Muscle layer of colon (tissue), 2 donors: ENCODE results near the gene ARMC8.
"Not testable (repeated sequence)": the region's sequence is repeated elsewhere in the genome, so short reads cannot be mapped to it uniquely, and the experiment has no call there.

Experiments
- H3K27ac ChIP-seq: one replicate; pipeline ENCODE4 v1.7.0; 2013; ENCODE audit warnings: low read depth, mild to moderate bottlenecking, low read length, moderate library complexity
- H3K27me3 ChIP-seq, 2 donors: one replicate each; pipeline ENCODE4 v1.7.0; 2013; ENCODE audit warnings: low read length in 2 of 2, mild to moderate bottlenecking in 2 of 2; ENCODE audit not compliant: insufficient read depth in 2 of 2, control insufficient read depth in 1 of 2
- H3K36me3 ChIP-seq: one replicate; pipeline ENCODE4 v1.7.0; 2013; ENCODE audit warnings: mild to moderate bottlenecking, low read length; ENCODE audit not compliant: insufficient read depth
- H3K4me1 ChIP-seq: one replicate; pipeline ENCODE4 v1.7.0; 2013; ENCODE audit warnings: mild to moderate bottlenecking, low read length; ENCODE audit not compliant: insufficient read depth
- H3K4me3 ChIP-seq, 2 donors: one replicate each; pipeline ENCODE4 v1.7.0; 2013; ENCODE audit warnings: low read length in 2 of 2, low read depth in 1 of 2, mild to moderate bottlenecking in 1 of 2, moderate library complexity in 1 of 2
- H3K9ac ChIP-seq: one replicate; pipeline ENCODE4 v1.7.0; 2013; ENCODE audit warnings: low read length
- H3K9me3 ChIP-seq: one replicate; pipeline ENCODE4 v1.7.0; 2013; ENCODE audit warnings: mild to moderate bottlenecking, low read length
- donor health status: abdominal sarcoma.
- donor health status: Adenocarcinoma of cecum.

ARMC8 gene, protein sequence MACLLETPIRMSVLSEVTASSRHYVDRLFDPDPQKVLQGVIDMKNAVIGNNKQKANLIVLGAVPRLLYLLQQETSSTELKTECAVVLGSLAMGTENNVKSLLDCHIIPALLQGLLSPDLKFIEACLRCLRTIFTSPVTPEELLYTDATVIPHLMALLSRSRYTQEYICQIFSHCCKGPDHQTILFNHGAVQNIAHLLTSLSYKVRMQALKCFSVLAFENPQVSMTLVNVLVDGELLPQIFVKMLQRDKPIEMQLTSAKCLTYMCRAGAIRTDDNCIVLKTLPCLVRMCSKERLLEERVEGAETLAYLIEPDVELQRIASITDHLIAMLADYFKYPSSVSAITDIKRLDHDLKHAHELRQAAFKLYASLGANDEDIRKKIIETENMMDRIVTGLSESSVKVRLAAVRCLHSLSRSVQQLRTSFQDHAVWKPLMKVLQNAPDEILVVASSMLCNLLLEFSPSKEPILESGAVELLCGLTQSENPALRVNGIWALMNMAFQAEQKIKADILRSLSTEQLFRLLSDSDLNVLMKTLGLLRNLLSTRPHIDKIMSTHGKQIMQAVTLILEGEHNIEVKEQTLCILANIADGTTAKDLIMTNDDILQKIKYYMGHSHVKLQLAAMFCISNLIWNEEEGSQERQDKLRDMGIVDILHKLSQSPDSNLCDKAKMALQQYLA

DNA sequence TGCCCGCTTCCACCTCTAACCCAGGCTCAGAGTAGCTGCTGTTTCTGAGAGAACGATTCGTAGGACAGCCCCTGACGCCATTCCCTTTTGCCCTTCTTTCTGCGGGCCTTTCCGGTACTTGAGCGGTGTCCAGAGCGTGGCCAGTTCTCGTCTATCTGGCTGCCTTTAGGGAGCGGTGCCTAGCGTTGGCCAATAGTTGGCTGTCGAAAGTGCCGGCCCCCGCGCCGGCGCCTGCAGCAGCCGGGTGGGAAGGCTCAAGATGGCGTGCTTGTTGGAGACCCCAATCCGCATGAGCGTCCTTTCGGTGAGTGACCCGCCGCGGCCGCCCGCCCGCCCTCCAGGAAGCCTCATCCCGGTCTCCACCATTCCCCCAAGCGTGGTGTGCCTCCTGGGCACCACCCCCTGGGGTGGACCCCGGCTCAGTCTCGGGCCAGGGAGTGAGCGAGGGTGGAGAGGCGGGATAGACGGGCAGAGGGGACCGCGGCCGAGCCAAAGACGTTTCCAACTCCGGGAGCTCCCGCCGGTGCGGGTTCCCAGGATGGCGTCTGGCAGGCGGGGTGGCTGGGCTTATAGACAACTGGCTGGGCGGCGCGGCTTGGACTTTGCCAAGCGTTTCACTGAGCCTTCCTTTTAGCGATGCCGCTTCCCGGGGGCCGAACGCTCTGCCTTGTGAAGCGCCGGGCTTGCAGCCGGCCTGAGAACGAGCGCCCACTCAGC, at the start of gene ARMC8:
Gene ARMC8 (plus strand): TSS at position 6 of the 717 bp plus-strand sequence. CDS start 254 bp downstream, at position 260.
- peak within 1 kb of the TSS; percentile 84 for H3K9ac ChIP-seq
- H3K27ac ChIP-seq, result peak within 1 kb of the TSS; percentile 100
- H3K36me3 ChIP-seq, result no peaks in the 10 kb centered on the region
- H3K4me3 ChIP-seq, result peak within 1 kb of the TSS; percentile 89 to 90
- peaks cover 20% of the 10 kb centered on the region for H3K4me1 ChIP-seq
- H3K27me3 ChIP-seq, result no peaks in the 10 kb centered on the region
- H3K9me3 ChIP-seq, result no peaks in the 10 kb centered on the region

DNA sequence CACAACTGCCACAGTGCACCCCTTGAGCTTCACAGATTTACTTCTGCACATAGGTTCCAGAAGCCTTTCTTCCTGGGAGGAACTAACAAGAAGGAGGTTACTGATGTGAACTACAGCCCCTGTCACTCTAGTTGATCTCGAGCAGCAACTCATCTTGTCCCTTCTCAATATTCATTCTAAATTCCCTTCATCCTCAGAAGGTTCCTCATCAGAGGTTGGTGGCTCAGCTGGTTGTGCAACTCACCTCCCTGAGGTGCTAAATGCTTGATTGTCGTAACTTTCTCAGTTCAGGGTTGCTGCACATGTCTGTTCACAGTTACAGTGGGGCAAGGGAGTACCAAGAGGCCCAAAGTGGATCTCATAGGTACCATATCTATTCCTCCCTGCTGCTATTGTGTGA, 49.2 kb upstream of the ARMC8 start:
- Histone ChIP-seq H3K27ac (no peak overlapping the region), H3K4me1 (no peaks in the 10 kb centered on the region), H3K9me3 (no peaks in the 10 kb centered on the region), H3K9ac (no peak overlapping the region), H3K4me3 (no peak overlapping the region), H3K27me3 (no peaks in the 10 kb centered on the region), H3K36me3 (no peaks in the 10 kb centered on the region)

DNA sequence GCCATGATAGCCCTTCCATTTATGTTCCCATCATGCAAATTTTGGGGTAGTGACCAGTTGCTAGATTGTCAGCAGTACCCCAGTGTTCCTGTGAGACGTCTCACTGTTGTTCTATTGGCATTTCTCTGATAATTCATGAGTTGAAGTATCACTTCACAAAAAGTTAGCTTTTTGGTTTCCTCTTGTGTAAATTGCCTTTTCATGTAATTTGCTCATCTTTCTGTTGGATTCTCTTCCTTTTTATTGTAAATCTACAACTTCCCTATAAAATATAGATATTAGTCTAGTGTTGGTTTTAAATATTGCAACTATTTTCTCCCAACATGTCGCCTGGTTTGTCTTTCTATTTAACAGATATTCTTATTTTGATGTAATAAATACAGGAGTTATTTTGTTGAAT, 47.4 kb upstream of the ARMC8 start:
- no peak overlapping the region for H3K27ac ChIP-seq
- no peaks in the 10 kb centered on the region for H3K9me3 ChIP-seq
- no peak overlapping the region for H3K9ac ChIP-seq
- H3K4me1 ChIP-seq, result no peaks in the 10 kb centered on the region
- H3K27me3 ChIP-seq, result no peaks in the 10 kb centered on the region
- H3K4me3 ChIP-seq, result no peak overlapping the region
- H3K36me3 ChIP-seq, result no peaks in the 10 kb centered on the region

DNA sequence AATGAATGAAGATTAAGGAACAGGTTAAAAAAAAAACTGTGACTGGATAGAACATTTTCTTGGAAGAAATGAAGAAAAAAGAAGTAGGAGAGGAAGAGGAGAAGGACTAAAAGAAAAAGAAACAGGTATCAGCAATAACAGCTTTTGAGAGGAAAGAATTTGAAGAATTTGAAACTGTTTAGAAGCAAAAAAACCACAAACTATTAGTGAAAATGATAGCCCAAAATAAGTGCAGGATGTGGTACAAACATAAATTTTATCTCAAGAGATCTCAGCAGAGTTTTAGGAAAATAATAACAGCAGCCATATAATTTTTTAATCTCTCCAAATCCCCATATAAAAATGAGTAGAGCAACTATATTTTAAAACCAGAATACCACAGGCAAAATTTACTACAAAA, 46.2 kb upstream of the ARMC8 start:
- no peak overlapping the region for H3K4me3 ChIP-seq
- no peak overlapping the region for H3K27ac ChIP-seq
- no peaks in the 10 kb centered on the region for H3K9me3 ChIP-seq
- no peaks in the 10 kb centered on the region for H3K27me3 ChIP-seq
- no peak overlapping the region for H3K9ac ChIP-seq
- H3K36me3 ChIP-seq, result no peaks in the 10 kb centered on the region
- H3K4me1 ChIP-seq, result no peaks in the 10 kb centered on the region

DNA sequence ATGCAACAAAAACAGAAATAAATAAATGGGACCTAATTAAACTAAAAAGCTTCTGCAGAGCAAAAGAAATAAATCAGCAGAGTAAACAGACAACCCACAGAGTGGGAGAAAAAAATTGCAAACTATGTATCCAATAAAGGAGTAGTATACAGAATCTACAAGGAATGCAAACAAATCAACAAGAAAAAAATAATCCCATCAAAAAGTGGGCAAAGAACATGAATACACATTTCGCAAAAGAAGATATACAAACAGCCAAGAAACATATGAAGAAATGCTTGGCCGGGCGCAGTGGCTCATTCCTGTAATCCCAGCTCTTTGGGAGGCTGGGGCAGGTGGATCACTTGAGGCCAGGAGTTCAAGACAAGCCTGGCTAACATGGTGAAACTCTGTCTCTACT, 44.9 kb upstream of the ARMC8 start:
- H3K27ac ChIP-seq, H3K4me1 ChIP-seq, H3K9ac ChIP-seq, H3K36me3 ChIP-seq, H3K9me3 ChIP-seq, H3K27me3 ChIP-seq, H3K4me3 ChIP-seq: not testable (repeated sequence)

DNA sequence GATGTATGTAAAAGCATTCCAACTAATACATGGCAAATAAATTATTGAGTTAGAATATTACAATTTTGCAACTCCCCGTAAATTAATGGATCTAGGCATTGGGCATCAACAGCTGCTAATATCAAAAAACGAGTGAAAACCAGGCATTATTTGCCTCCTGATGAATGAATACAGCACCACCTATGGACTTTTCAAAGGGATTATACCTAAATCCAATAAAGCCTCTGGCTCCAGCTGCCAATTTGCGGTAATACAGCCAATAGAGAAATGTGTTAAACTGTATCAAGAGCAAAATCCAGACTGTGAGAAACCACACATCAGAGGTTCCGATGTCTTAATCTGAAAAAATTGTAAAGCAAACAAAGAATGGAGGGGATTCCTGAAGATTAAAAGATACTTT, 38.6 kb upstream of the ARMC8 start:
- H3K36me3 ChIP-seq, result no peaks in the 10 kb centered on the region
- H3K4me3 ChIP-seq, result no peak overlapping the region
- no peak overlapping the region for H3K27ac ChIP-seq
- no peaks in the 10 kb centered on the region for H3K9me3 ChIP-seq
- H3K27me3 ChIP-seq, result no peaks in the 10 kb centered on the region
- no peak overlapping the region for H3K9ac ChIP-seq
- H3K4me1 ChIP-seq, result no peaks in the 10 kb centered on the region

DNA sequence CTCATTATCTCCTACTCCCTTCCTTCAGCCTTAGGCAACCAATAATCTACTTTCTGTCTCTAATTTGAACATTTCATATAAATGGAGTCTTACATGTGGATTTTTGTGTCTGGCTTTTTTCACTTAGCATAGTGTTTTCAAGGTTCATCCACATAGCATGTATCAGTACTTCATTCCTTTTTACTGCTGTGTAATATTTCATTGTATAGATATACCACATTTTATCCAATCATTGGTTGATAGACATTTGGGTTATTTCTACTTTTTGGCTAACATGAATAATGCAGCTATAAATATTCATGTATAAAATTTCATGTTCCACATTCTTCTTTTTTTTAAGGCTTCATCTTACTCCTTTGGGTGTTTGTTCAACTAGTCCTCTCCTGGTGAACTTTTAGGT, 32.6 kb upstream of the ARMC8 start:
- Histone ChIP-seq H3K4me1 (no peaks in the 10 kb centered on the region), H3K36me3 (no peaks in the 10 kb centered on the region), H3K27me3 (no peaks in the 10 kb centered on the region), H3K9ac (no peak overlapping the region), H3K27ac (no peak overlapping the region), H3K9me3 (no peaks in the 10 kb centered on the region), H3K4me3 (no peak overlapping the region)

DNA sequence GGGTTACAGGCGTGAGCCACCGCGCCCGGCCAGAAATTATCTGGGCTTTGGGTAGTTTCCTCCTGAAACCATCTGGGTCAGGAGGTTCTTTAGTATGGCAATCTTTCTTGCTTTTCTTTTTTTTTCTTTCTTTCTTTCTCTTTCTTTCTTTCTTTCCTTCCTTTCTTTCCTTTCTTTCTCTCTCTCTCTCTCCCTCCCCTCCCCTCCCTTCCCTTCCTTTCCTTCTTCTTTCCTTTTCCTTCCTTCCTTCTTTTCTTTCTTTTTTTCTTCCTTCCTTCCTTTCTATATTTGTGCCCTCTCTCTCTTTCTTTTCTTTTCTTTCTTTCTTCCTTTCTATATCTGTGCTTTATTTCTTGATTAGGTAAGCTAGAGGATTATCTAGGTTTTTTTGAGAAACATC, 29.4 kb upstream of the ARMC8 start:
- Histone ChIP-seq H3K27ac (no peak overlapping the region), H3K27me3 (no peaks in the 10 kb centered on the region), H3K4me3 (no peak overlapping the region), H3K4me1 (no peaks in the 10 kb centered on the region), H3K36me3 (peaks cover 13% of the 10 kb centered on the region), H3K9ac (no peak overlapping the region), H3K9me3 (no peaks in the 10 kb centered on the region)

DNA sequence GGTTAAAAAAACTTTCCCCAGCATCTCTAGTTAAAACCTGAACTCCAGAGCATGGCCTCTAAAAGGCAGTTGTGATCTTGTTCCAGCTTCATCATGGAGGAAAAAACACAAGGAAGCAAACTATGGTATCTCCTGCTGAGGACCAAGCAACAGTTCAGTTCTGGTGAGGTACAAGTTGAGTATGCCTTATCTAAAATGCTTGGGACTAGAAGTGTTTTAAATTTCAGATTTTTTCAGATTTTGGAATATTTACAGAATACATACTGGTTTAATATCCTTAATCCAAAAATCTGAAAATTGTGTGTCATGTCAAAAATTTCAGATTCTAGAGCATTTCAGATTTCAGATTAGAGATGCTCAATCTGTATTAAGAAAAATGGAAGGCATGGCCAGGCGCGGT, 22.0 kb upstream of the ARMC8 start:
- H3K27ac ChIP-seq, result no peak overlapping the region
- H3K4me3 ChIP-seq, result no peak overlapping the region
- H3K36me3 ChIP-seq, result peaks cover 56% of the 10 kb centered on the region
- no peaks in the 10 kb centered on the region for H3K27me3 ChIP-seq
- no peak overlapping the region for H3K9ac ChIP-seq
- H3K4me1 ChIP-seq, result no peaks in the 10 kb centered on the region
- no peaks in the 10 kb centered on the region for H3K9me3 ChIP-seq

DNA sequence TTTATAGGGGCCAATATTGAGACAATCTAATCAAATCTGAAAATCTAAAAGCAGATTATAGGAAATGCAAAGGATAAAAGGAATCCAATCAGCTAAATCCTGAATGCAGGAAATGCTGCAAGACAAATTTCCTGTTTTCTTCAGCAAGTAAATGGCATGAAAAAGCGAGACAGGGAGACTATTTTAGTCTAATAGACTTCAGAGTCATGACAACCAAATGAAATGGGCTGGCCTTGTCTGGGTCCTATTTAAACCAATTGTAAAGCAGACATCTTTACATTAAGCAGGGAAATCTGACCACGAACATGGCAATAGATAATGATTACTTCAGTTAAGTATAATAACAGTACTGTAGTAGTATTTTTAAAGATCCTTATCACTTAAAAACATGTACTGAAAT, 14.5 kb upstream of the ARMC8 start:
- no peak overlapping the region for H3K4me3 ChIP-seq
- peaks cover 15% of the 10 kb centered on the region for H3K4me1 ChIP-seq
- H3K9ac ChIP-seq, result no peak overlapping the region
- no peaks in the 10 kb centered on the region for H3K27me3 ChIP-seq
- H3K9me3 ChIP-seq, result no peaks in the 10 kb centered on the region
- peaks cover 15% of the 10 kb centered on the region for H3K36me3 ChIP-seq
- H3K27ac ChIP-seq, result no peak overlapping the region

DNA sequence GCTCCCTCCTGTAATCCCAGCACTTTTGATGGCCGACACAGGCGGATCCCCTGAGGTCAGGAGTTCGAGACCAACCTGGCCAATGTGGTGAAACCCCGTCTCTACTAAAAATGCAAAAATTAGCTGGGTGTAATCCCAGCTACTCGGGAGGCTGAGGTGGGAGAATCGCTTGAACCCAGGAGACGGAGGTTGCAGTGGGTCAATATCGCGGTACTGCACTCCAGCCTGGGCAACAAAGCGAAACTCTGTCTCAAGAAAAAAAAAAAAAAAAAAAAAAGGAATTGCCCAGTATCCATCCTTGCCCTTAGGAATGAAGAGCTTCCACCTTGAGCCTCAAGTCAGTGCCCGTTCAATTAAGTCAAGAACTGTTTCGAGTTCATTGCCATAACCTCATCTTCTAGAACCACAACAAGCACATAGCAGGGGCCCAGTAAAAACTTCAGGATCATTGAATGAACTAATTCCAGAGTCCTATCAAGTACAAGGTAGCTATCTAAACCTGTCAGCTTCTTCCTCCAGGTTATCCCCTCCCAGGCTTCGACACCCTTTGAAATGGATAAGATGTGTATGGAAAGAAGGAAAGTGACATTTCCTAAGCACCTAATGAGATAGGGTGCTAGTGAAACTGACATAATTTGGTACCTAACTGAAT, 13.2 kb upstream of the ARMC8 start:
- H3K9me3 ChIP-seq, result no peaks in the 10 kb centered on the region
- peak overlapping the region; percentile 84 to 90 for H3K4me3 ChIP-seq
- peaks cover 15% of the 10 kb centered on the region for H3K4me1 ChIP-seq
- H3K27me3 ChIP-seq, result no peaks in the 10 kb centered on the region
- peak overlapping the region; percentile 89 for H3K27ac ChIP-seq
- peaks cover 12% of the 10 kb centered on the region for H3K36me3 ChIP-seq
- H3K9ac ChIP-seq, result peak overlapping the region; percentile 87
